AG09319 (cell line): ENCODE measurements around the gene RPL27A.

ENCODE experiments used
- DNase-seq: peaks from one replicate; pipeline ENCODE4 v3.0.0-alpha.2; 2010; ENCODE audit warnings: low read depth; ENCODE audit errors: extremely low read depth
- CTCF ChIP-seq: IDR thresholded peaks from 2 replicates; pipeline ENCODE4 v1.5.1; 2011; ENCODE audit warnings: low read depth, mild to moderate bottlenecking, inconsistent platforms, low read length, moderate library complexity

The RPL27A gene

GRCh38 chr11:8701891-8702597, 19.5 kb downstream of the RPL27A start:
- TF ChIP-seq CTCF = no peak
- no peak for DNase-seq

DNA sequence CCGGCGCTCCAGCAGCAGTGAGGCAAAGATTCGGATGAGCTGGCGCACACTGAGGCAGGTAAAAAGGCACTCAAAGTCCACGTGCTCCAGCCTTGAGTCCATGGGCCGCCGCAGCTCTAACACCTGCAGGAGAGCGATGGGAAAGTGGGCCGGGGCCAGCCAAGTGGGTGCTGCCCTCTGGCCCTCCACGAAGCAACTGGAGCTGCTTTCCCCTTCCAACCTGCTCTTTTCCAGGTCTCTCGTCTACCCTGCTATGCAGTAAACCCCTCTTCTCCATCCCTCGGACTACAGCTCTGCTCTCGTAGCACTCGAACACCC, 20.0 kb downstream of the RPL27A start:
- no peak for TF ChIP-seq CTCF

GRCh38 chr11:8704136-8704535, 21.5 kb downstream of the RPL27A start:
- DNase-seq = no peak
- TF ChIP-seq CTCF = no peak

More for the DNA sequence above, 20.0 kb downstream of the RPL27A start:
- no peak for DNase-seq

DNA sequence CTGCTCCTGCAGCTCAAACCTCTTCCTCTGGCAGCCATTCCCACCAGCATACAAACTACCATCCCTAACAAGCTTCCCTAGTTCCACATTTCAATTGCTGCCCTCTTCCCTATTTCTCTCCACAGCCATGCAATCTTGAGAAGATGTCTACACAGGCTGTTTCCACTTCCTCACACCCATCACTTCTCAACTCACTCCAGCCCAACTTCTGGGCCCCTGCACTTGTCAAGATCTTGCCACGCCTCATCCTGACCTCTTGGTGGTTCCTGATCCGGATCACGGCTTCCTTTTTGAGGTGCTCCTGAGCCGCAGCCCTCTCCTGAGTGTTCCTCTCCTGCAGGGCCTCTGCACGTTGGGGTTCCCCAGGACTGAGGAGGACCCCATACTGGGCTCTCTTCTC, 22.6 kb downstream of the RPL27A start:
- DNase-seq = no peak

GRCh38 chr11:8706673-8707432, 24.3 kb downstream of the RPL27A start:
- TF ChIP-seq CTCF = no peak
- no peak for DNase-seq

More for the DNA sequence above, 22.6 kb downstream of the RPL27A start:
- TF ChIP-seq CTCF = no peak

GRCh38 chr11:8707541-8708191, 25.1 kb downstream of the RPL27A start:
- DNase-seq = no peak
- no peak for TF ChIP-seq CTCF

DNA sequence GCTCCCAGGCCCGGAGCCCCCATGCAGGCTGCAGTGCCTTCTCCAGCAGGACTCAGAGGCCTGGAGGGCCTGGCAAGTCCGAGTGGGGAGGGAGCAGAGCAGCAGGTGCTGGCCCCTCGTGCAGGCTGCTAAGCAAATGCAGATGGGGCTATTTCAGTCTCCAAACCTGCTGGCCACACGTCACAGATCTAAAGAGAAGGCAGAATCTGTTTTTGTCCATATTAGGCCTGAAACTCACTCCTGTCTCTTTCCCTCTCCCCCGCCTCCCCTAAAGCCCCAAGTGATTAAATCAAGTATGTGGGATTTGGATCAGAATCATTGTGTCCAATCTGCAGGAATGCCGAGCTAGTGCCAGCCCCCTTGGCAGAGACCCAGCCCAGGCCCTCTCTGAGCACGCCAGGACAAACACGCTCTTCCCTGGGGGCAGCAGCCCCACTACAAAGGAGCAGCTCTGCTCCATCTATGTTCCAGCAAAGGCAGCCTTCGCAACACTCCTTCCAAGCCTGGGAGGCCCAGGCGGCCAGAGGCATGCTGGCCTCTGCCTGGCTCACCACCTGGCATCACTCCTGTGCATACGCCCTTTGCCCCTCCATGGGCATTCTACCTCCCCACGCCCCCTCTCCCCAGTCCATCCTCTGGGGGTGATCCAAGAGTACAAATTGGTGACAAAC, 26.5 kb downstream of the RPL27A start:
- no peak for TF ChIP-seq CTCF
- peak; percentile 97 for DNase-seq
